ENCODE data around the gene ADGRA3. TPM values are rescaled to one million over a fixed set of nuclear protein-coding genes. Genes with fewer than 3 reads are reported as not detected.

ADGRA3 gene
- total RNA-seq, 6 experiments from 2014 or later = 15.1 to 19.0 (median 17.7) TPM

GRCh38 chr4:22488106-22488505 lies 27.8 kb downstream of the ADGRA3 start:
- no peak for DNase-seq
- H3K36me3 Mint-ChIP-seq (ENCODE audit: low read depth) = no peaks in the 10 kb centered on the region
- no peak for TF ChIP-seq CTCF (IDR thresholded peaks at IDR 0.05)
- H3K4me3 Mint-ChIP-seq = no peak overlapping the region
- H3K9me3 Mint-ChIP-seq = no peaks in the 10 kb centered on the region
- H3K27ac Mint-ChIP-seq = no peak overlapping the region
- peaks cover 34% of the 10 kb centered on the region for H3K4me1 Mint-ChIP-seq (ENCODE audit: low read depth)
- H3K27me3 Mint-ChIP-seq (ENCODE audit: insufficient read depth) = peaks cover 2% of the 10 kb centered on the region; the same call in 1 of the 2 replicates

- Mint-ChIP-seq H3K9me3 (no peaks in the 10 kb centered on the region), H3K27ac (no peak overlapping the region), H3K4me1 (ENCODE audit: low read depth) (peaks cover 42% of the 10 kb centered on the region)
Measured at GRCh38 chr4:22487328-22487727, 28.5 kb downstream of the ADGRA3 start.

GRCh38 chr4:22486276-22486675 lies 29.6 kb downstream of the ADGRA3 start:
- TF ChIP-seq CTCF (IDR thresholded peaks at IDR 0.05) = no peak
- H3K27ac Mint-ChIP-seq = no peak overlapping the region

More at GRCh38 chr4:22487328-22487727, 28.5 kb downstream of the ADGRA3 start:
- Mint-ChIP-seq H3K36me3 (ENCODE audit: low read depth) (no peaks in the 10 kb centered on the region), H3K4me3 (no peak overlapping the region), H3K27me3 (ENCODE audit: insufficient read depth) (peaks cover 2% of the 10 kb centered on the region; the same call in 1 of the 2 replicates)
- no peak for DNase-seq
- no peak for TF ChIP-seq CTCF (IDR thresholded peaks at IDR 0.05)

GRCh38 chr4:22485737-22486136 lies 30.1 kb downstream of the ADGRA3 start:
- DNase-seq = peak; percentile 33
- no peak overlapping the region for H3K4me3 Mint-ChIP-seq
- H3K27ac Mint-ChIP-seq = 0 out of 2 replicates have a peak overlapping the region, but pooled peaks have one; percentile 5
- H3K9me3 Mint-ChIP-seq = no peaks in the 10 kb centered on the region
- peaks cover 44% of the 10 kb centered on the region for H3K4me1 Mint-ChIP-seq (ENCODE audit: low read depth)
- TF ChIP-seq CTCF (IDR thresholded peaks at IDR 0.05) = no peak
- no peaks in the 10 kb centered on the region for H3K36me3 Mint-ChIP-seq (ENCODE audit: low read depth)
- peaks cover 2% of the 10 kb centered on the region; the same call in 1 of the 2 replicates for H3K27me3 Mint-ChIP-seq (ENCODE audit: insufficient read depth)

More at GRCh38 chr4:22486276-22486675, 29.6 kb downstream of the ADGRA3 start:
- H3K36me3 Mint-ChIP-seq (ENCODE audit: low read depth) = no peaks in the 10 kb centered on the region
- H3K27me3 Mint-ChIP-seq (ENCODE audit: insufficient read depth) = peaks cover 2% of the 10 kb centered on the region; the same call in 1 of the 2 replicates
- no peak overlapping the region for H3K4me3 Mint-ChIP-seq
- peaks cover 44% of the 10 kb centered on the region for H3K4me1 Mint-ChIP-seq (ENCODE audit: low read depth)
- H3K9me3 Mint-ChIP-seq = no peaks in the 10 kb centered on the region
- no peak for DNase-seq

GRCh38 chr4:22483551-22483981 lies 32.3 kb downstream of the ADGRA3 start:
- peak overlapping the region; percentile 35 for H3K4me3 Mint-ChIP-seq
- H3K36me3 Mint-ChIP-seq (ENCODE audit: low read depth) = peaks cover 5% of the 10 kb centered on the region
- peaks cover under 1% of the 10 kb centered on the region; the same call in 1 of the 2 replicates for H3K27me3 Mint-ChIP-seq (ENCODE audit: insufficient read depth)
- peak overlapping the region; percentile 54 for H3K27ac Mint-ChIP-seq
- TF ChIP-seq CTCF (IDR thresholded peaks at IDR 0.05) = no peak
- peaks cover 4% of the 10 kb centered on the region; the same call in 1 of the 2 replicates for H3K9me3 Mint-ChIP-seq
- peak; percentile 82 for DNase-seq
- H3K4me1 Mint-ChIP-seq (ENCODE audit: low read depth) = peaks cover 44% of the 10 kb centered on the region
